Vagina (tissue), 2 donors: ENCODE results near the gene GSPT1.
"Not testable (repeated sequence)": the region's sequence is repeated elsewhere in the genome, so short reads cannot be mapped to it uniquely, and the experiment has no call there.

ENCODE experiments used
- POLR2A ChIP-seq, 2 donors: fragments of 450-650 bp; IDR thresholded peaks; one replicate each; pipeline ENCODE4 v1.6.1; 2017; ENCODE audit warnings: antibody characterized with exemption in 2 of 2, mild to moderate bottlenecking in 2 of 2, moderate library complexity in 2 of 2
- POLR2AphosphoS5 ChIP-seq, 2 donors: sonication (generic); formaldehyde crosslinking; IDR thresholded peaks; one replicate each; pipeline ENCODE4 v1.9.0; 2017; ENCODE audit warnings: antibody characterized with exemption in 2 of 2, mild to moderate bottlenecking in 2 of 2, low read depth in 1 of 2; ENCODE audit not compliant: insufficient read depth in 1 of 2
- TF ChIP-seq, protein P1 (sequence below), 3 experiments: fragments of 450-650 bp in 2 of 3; fragments of 200-600 bp in 1 of 3; sonication (generic) in 1 of 3; IDR thresholded peaks; one replicate each; pipeline ENCODE4 v1.5.1; 2017 to 2019; ENCODE audit warnings: antibody characterized with exemption in 3 of 3, mild to moderate bottlenecking in 2 of 3, moderate library complexity in 2 of 3

DNA sequence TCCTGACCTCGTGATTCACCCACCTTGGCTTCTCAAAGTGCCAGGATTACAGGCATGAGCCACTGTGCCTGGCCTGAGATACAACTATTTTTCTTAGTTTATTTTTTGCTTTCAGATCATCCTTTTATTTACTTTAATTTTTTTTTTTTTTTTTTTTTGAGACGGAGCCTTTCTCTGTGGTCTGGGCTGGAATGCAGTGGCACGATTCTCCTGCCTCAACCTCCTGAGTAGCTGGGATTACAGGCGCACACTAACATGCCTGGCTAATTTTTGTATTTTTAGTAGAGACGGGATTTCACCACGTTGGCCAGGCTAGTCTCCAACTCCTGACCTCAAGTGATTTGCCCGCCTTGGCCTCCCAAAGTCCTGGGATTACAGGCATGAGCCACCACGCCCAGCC lies 37.8 kb upstream of the GSPT1 start:
- TF ChIP-seq, protein P1, sequence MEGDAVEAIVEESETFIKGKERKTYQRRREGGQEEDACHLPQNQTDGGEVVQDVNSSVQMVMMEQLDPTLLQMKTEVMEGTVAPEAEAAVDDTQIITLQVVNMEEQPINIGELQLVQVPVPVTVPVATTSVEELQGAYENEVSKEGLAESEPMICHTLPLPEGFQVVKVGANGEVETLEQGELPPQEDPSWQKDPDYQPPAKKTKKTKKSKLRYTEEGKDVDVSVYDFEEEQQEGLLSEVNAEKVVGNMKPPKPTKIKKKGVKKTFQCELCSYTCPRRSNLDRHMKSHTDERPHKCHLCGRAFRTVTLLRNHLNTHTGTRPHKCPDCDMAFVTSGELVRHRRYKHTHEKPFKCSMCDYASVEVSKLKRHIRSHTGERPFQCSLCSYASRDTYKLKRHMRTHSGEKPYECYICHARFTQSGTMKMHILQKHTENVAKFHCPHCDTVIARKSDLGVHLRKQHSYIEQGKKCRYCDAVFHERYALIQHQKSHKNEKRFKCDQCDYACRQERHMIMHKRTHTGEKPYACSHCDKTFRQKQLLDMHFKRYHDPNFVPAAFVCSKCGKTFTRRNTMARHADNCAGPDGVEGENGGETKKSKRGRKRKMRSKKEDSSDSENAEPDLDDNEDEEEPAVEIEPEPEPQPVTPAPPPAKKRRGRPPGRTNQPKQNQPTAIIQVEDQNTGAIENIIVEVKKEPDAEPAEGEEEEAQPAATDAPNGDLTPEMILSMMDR (IDR thresholded peaks at IDR 0.05) = not testable (repeated sequence)
- not testable (repeated sequence) for TF ChIP-seq POLR2A (IDR thresholded peaks at IDR 0.05); POLR2AphosphoS5 (IDR thresholded peaks at IDR 0.05; ENCODE audit: insufficient read depth in 1 of 2, low read depth in 1 of 2)
